NCI-H1417 treated with DMSO at 0.1 percent for 48 hours (cell line): ENCODE measurements around the gene FHOD3.
"Not testable (repeated sequence)": the region's sequence is repeated elsewhere in the genome, so short reads cannot be mapped to it uniquely, and the experiment has no call there.

ENCODE experiments used
- DNase-seq: peaks from one replicate; lab custom pipeline; 2025; lab: John Stamatoyannopoulos, UW

Gene FHOD3

GRCh38 chr18:36756242-36756641 is 458.7 kb downstream of the FHOD3 start:
- no peak for DNase-seq

GRCh38 chr18:36757081-36757480 is 459.6 kb downstream of the FHOD3 start:
- no peak for DNase-seq

GRCh38 chr18:36757991-36758390 is 460.5 kb downstream of the FHOD3 start:
- no peak for DNase-seq

- no peak for DNase-seq
Measured at GRCh38 chr18:36758623-36759022, 461.1 kb downstream of the FHOD3 start.

GRCh38 chr18:36759167-36759776 is 461.8 kb downstream of the FHOD3 start:
- DNase-seq = no peak

- DNase-seq = no peak
Measured at GRCh38 chr18:36760598-36760997, 463.1 kb downstream of the FHOD3 start.

GRCh38 chr18:36761186-36761698 is 463.7 kb downstream of the FHOD3 start:
- no peak for DNase-seq

GRCh38 chr18:36762074-36762473 is 464.6 kb downstream of the FHOD3 start:
- no peak for DNase-seq

GRCh38 chr18:36762965-36763364 is 465.5 kb downstream of the FHOD3 start:
- DNase-seq = not testable (repeated sequence)

- no peak for DNase-seq
Measured at GRCh38 chr18:36766836-36767235, 469.3 kb downstream of the FHOD3 start.

GRCh38 chr18:36769172-36769571 is 471.7 kb downstream of the FHOD3 start:
- DNase-seq = no peak

- DNase-seq = no peak
Measured at GRCh38 chr18:36769611-36770314, 472.2 kb downstream of the FHOD3 start.

GRCh38 chr18:36770315-36770946 is 472.9 kb downstream of the FHOD3 start:
- DNase-seq = no peak

GRCh38 chr18:36771245-36771644 is 473.7 kb downstream of the FHOD3 start:
- no peak for DNase-seq

- no peak for DNase-seq
Measured at GRCh38 chr18:36772241-36772723, 474.8 kb downstream of the FHOD3 start.

- no peak for DNase-seq
Measured at GRCh38 chr18:36775396-36775795, 477.9 kb downstream of the FHOD3 start.

GRCh38 chr18:36776650-36777049 is 479.1 kb downstream of the FHOD3 start:
- no peak for DNase-seq

GRCh38 chr18:36777566-36777965 is 480.1 kb downstream of the FHOD3 start:
- DNase-seq = no peak

- no peak for DNase-seq
Measured at GRCh38 chr18:36780748-36781147, 483.2 kb downstream of the FHOD3 start.

GRCh38 chr18:36782710-36783109 is 485.2 kb downstream of the FHOD3 start:
- no peak for DNase-seq

GRCh38 chr18:36783792-36784191 is 486.3 kb downstream of the FHOD3 start:
- no peak for DNase-seq

GRCh38 chr18:36786686-36787085 is 489.2 kb downstream of the FHOD3 start:
- DNase-seq = no peak
